ENCODE data around the gene PDE4D.

Gene PDE4D

GRCh38 chr5:59656351-59657254, 236.9 kb downstream of the PDE4D start:
- Histone ChIP-seq H3K4me3 (ENCODE audit: insufficient read depth, low read depth, low read length) (no peak overlapping the region), H3K9me3 (ENCODE audit: control insufficient read depth, low read length) (no peaks in the 10 kb centered on the region), H3K27ac (ENCODE audit: insufficient read depth, low read depth, low read length, poor library complexity, severe bottlenecking) (no peak overlapping the region), H3K27me3 (ENCODE audit: control insufficient read depth, insufficient read depth, low read length, poor library complexity, severe bottlenecking) (no peaks in the 10 kb centered on the region), H3K36me3 (ENCODE audit: control insufficient read depth, insufficient read depth, low read length) (no peaks in the 10 kb centered on the region), H3K4me1 (ENCODE audit: control insufficient read depth, insufficient read depth, low read length) (peaks cover under 1% of the 10 kb centered on the region)
- 93 to 98% methylated on average over 4 of the region's 5 CpGs for whole genome bisulfite sequencing, 2 experiments

GRCh38 chr5:59655693-59656309, 237.7 kb downstream of the PDE4D start:
- H3K36me3 ChIP-seq (ENCODE audit: control insufficient read depth, insufficient read depth, low read length), result no peaks in the 10 kb centered on the region
- 84 to 88% methylated on average over 3 of the region's 3 CpGs for WGBS, 2 experiments
- H3K9me3 ChIP-seq (ENCODE audit: control insufficient read depth, low read length), result no peaks in the 10 kb centered on the region
- H3K27me3 ChIP-seq (ENCODE audit: control insufficient read depth, insufficient read depth, low read length, poor library complexity, severe bottlenecking), result no peaks in the 10 kb centered on the region
- no peak overlapping the region for H3K4me3 ChIP-seq (ENCODE audit: insufficient read depth, low read depth, low read length)
- no peaks in the 10 kb centered on the region for H3K4me1 ChIP-seq (ENCODE audit: control insufficient read depth, insufficient read depth, low read length)
- no peak overlapping the region for H3K27ac ChIP-seq (ENCODE audit: insufficient read depth, low read depth, low read length, poor library complexity, severe bottlenecking)

GRCh38 chr5:59654691-59655090, 238.8 kb downstream of the PDE4D start:
- 100% methylated on average over 1 of the region's 1 CpG; no CpG with 5 or more reads in 1 of the 2 experiments for WGBS, 2 experiments

GRCh38 chr5:59652449-59652848, 241.1 kb downstream of the PDE4D start:
- no peaks in the 10 kb centered on the region for H3K36me3 ChIP-seq (ENCODE audit: control insufficient read depth, insufficient read depth, low read length)
- H3K9me3 ChIP-seq (ENCODE audit: control insufficient read depth, low read length), result no peaks in the 10 kb centered on the region
- WGBS, 2 experiments, result 100% methylated on average over 1 to 2 of the region's 2 CpGs
- H3K27me3 ChIP-seq (ENCODE audit: control insufficient read depth, insufficient read depth, low read length, poor library complexity, severe bottlenecking), result no peaks in the 10 kb centered on the region
- no peak overlapping the region for H3K27ac ChIP-seq (ENCODE audit: insufficient read depth, low read depth, low read length, poor library complexity, severe bottlenecking)
- H3K4me3 ChIP-seq (ENCODE audit: insufficient read depth, low read depth, low read length), result no peak overlapping the region
- H3K4me1 ChIP-seq (ENCODE audit: control insufficient read depth, insufficient read depth, low read length), result no peaks in the 10 kb centered on the region

More at GRCh38 chr5:59654691-59655090, 238.8 kb downstream of the PDE4D start:
- Histone ChIP-seq H3K4me3 (ENCODE audit: insufficient read depth, low read depth, low read length) (no peak overlapping the region), H3K4me1 (ENCODE audit: control insufficient read depth, insufficient read depth, low read length) (no peaks in the 10 kb centered on the region), H3K27ac (ENCODE audit: insufficient read depth, low read depth, low read length, poor library complexity, severe bottlenecking) (no peak overlapping the region), H3K9me3 (ENCODE audit: control insufficient read depth, low read length) (no peaks in the 10 kb centered on the region), H3K36me3 (ENCODE audit: control insufficient read depth, insufficient read depth, low read length) (no peaks in the 10 kb centered on the region), H3K27me3 (ENCODE audit: control insufficient read depth, insufficient read depth, low read length, poor library complexity, severe bottlenecking) (no peaks in the 10 kb centered on the region)

GRCh38 chr5:59648949-59649921, 244.3 kb downstream of the PDE4D start:
- no peaks in the 10 kb centered on the region for H3K36me3 ChIP-seq (ENCODE audit: control insufficient read depth, insufficient read depth, low read length)
- H3K4me3 ChIP-seq (ENCODE audit: insufficient read depth, low read depth, low read length), result no peak overlapping the region
- H3K4me1 ChIP-seq (ENCODE audit: control insufficient read depth, insufficient read depth, low read length), result no peaks in the 10 kb centered on the region
- H3K9me3 ChIP-seq (ENCODE audit: control insufficient read depth, low read length), result no peaks in the 10 kb centered on the region
- WGBS, 2 experiments, result 84 to 88% methylated on average over 8 of the region's 8 CpGs
- no peak overlapping the region for H3K27ac ChIP-seq (ENCODE audit: insufficient read depth, low read depth, low read length, poor library complexity, severe bottlenecking)
- H3K27me3 ChIP-seq (ENCODE audit: control insufficient read depth, insufficient read depth, low read length, poor library complexity, severe bottlenecking), result no peaks in the 10 kb centered on the region

GRCh38 chr5:59648038-59648831, 245.3 kb downstream of the PDE4D start:
- H3K27me3 ChIP-seq (ENCODE audit: control insufficient read depth, insufficient read depth, low read length, poor library complexity, severe bottlenecking), result no peaks in the 10 kb centered on the region
- 89% methylated on average over 1 of the region's 1 CpG; no CpG with 5 or more reads in 1 of the 2 experiments for WGBS, 2 experiments
- H3K4me1 ChIP-seq (ENCODE audit: control insufficient read depth, insufficient read depth, low read length), result no peaks in the 10 kb centered on the region
- H3K9me3 ChIP-seq (ENCODE audit: control insufficient read depth, low read length), result no peaks in the 10 kb centered on the region
- H3K36me3 ChIP-seq (ENCODE audit: control insufficient read depth, insufficient read depth, low read length), result no peaks in the 10 kb centered on the region
- H3K4me3 ChIP-seq (ENCODE audit: insufficient read depth, low read depth, low read length), result no peak overlapping the region
- H3K27ac ChIP-seq (ENCODE audit: insufficient read depth, low read depth, low read length, poor library complexity, severe bottlenecking), result no peak overlapping the region

- Histone ChIP-seq H3K36me3 (ENCODE audit: control insufficient read depth, insufficient read depth, low read length) (no peaks in the 10 kb centered on the region), H3K4me1 (ENCODE audit: control insufficient read depth, insufficient read depth, low read length) (no peaks in the 10 kb centered on the region), H3K9me3 (ENCODE audit: control insufficient read depth, low read length) (no peaks in the 10 kb centered on the region), H3K4me3 (ENCODE audit: insufficient read depth, low read depth, low read length) (no peak overlapping the region), H3K27ac (ENCODE audit: insufficient read depth, low read depth, low read length, poor library complexity, severe bottlenecking) (no peak overlapping the region), H3K27me3 (ENCODE audit: control insufficient read depth, insufficient read depth, low read length, poor library complexity, severe bottlenecking) (no peaks in the 10 kb centered on the region)
- 88 to 94% methylated on average over 2 of the region's 2 CpGs for WGBS, 2 experiments
Observed at GRCh38 chr5:59645380-59645779, 248.1 kb downstream of the PDE4D start.

- no peak overlapping the region for H3K4me3 ChIP-seq (ENCODE audit: insufficient read depth, low read depth, low read length)
- H3K36me3 ChIP-seq (ENCODE audit: control insufficient read depth, insufficient read depth, low read length), result no peaks in the 10 kb centered on the region
- WGBS, 2 experiments, result 90 to 96% methylated on average over 1 of the region's 1 CpG
- H3K27ac ChIP-seq (ENCODE audit: insufficient read depth, low read depth, low read length, poor library complexity, severe bottlenecking), result no peak overlapping the region
- no peaks in the 10 kb centered on the region for H3K9me3 ChIP-seq (ENCODE audit: control insufficient read depth, low read length)
- H3K27me3 ChIP-seq (ENCODE audit: control insufficient read depth, insufficient read depth, low read length, poor library complexity, severe bottlenecking), result no peaks in the 10 kb centered on the region
- H3K4me1 ChIP-seq (ENCODE audit: control insufficient read depth, insufficient read depth, low read length), result no peaks in the 10 kb centered on the region
Observed at GRCh38 chr5:59640411-59640810, 253.1 kb downstream of the PDE4D start.

- Histone ChIP-seq H3K4me3 (ENCODE audit: insufficient read depth, low read depth, low read length) (no peak overlapping the region), H3K4me1 (ENCODE audit: control insufficient read depth, insufficient read depth, low read length) (no peaks in the 10 kb centered on the region), H3K27ac (ENCODE audit: insufficient read depth, low read depth, low read length, poor library complexity, severe bottlenecking) (no peak overlapping the region), H3K9me3 (ENCODE audit: control insufficient read depth, low read length) (no peaks in the 10 kb centered on the region), H3K36me3 (ENCODE audit: control insufficient read depth, insufficient read depth, low read length) (no peaks in the 10 kb centered on the region), H3K27me3 (ENCODE audit: control insufficient read depth, insufficient read depth, low read length, poor library complexity, severe bottlenecking) (no peaks in the 10 kb centered on the region)
- WGBS, 2 experiments, result 97 to 100% methylated on average over 2 to 4 of the region's 4 CpGs
Observed at GRCh38 chr5:59637884-59638580, 255.5 kb downstream of the PDE4D start.
